ENCODE measurements around the gene LMF1.

- TF ChIP-seq CTCF (IDR thresholded peaks at IDR 0.05), result no peak
- no peak for TF ChIP-seq POLR2A (IDR thresholded peaks at IDR 0.05)
Measured at GRCh38 chr16:970386-970765, 408 bp downstream of the LMF1 start.
